OCI-LY3 (cell line): ENCODE results near the gene OR4D9.

Experiments used
- H2AFZ ChIP-seq: fragments of 200-600, 300-600 bp; shearing (Covaris generic); 2 replicates; pipeline ENCODE4 v1.6.0; 2014; ENCODE audit warnings: antibody characterized with exemption, low read depth, low read length
- H3K27ac ChIP-seq: fragments of 200-600, 300-600 bp; sonication (generic); 2 replicates; pipeline ENCODE4 v1.5.1; 2014; ENCODE audit warnings: mild to moderate bottlenecking, low read length, moderate library complexity, mixed read lengths
- H3K27me3 ChIP-seq: fragments of 200-600, 300-600 bp; sonication (generic); 2 replicates; pipeline ENCODE4 v1.6.1; 2014; ENCODE audit warnings: low read depth, low read length, mixed read lengths
- H3K36me3 ChIP-seq: fragments of 200-600, 300-600 bp; sonication (generic); replicated peaks from 2 replicates; pipeline ENCODE3; 2014; ENCODE audit warnings: low read depth, low read length, mixed read lengths
- H3K4me1 ChIP-seq: fragments of 300-600, 200-600 bp; sonication (generic); 2 replicates; pipeline ENCODE4 v1.6.1; 2014; ENCODE audit warnings: low read length, mixed read lengths
- H3K4me2 ChIP-seq: fragments of 200-600, 300-600 bp; sonication (generic); 2 replicates; pipeline ENCODE4 v1.6.1; 2014; ENCODE audit warnings: low read length, mixed read lengths
- H3K4me3 ChIP-seq: fragments of 300-600, 200-600 bp; sonication (generic); 2 replicates; pipeline ENCODE4 v1.5.1; 2014; ENCODE audit warnings: antibody characterized with exemption, mild to moderate bottlenecking, low read length, moderate library complexity
- H3K79me2 ChIP-seq: fragments of 300-600, 200-600 bp; shearing (Covaris generic); 2 replicates; pipeline ENCODE4 v1.6.1; 2014; ENCODE audit warnings: mild to moderate bottlenecking, low read length, mixed read lengths
- H3K9ac ChIP-seq: fragments of 300-600, 200-600 bp; shearing (Covaris generic); 2 replicates; pipeline ENCODE4 v1.6.0; 2014; ENCODE audit warnings: mild to moderate bottlenecking, low read length, moderate library complexity
- H3K9me3 ChIP-seq: fragments of 200-600, 300-600 bp; shearing (Covaris generic); 2 replicates; pipeline ENCODE4 v1.6.1; 2014; ENCODE audit warnings: low read length, mixed read lengths; ENCODE audit not compliant: insufficient read depth
- H4K20me1 ChIP-seq: fragments of 200-600, 300-600 bp; sonication (generic); 2 replicates; pipeline ENCODE4 v1.6.1; 2016; ENCODE audit warnings: low read length, mixed read lengths; ENCODE audit not compliant: insufficient read depth
- EZH2phosphoT487 ChIP-seq: fragments of 200-600 bp; shearing (Covaris generic); IDR thresholded peaks from 2 replicates; pipeline ENCODE4 v1.6.1; 2018; ENCODE audit warnings: antibody characterized with exemption, mixed run types, low read depth
- TF ChIP-seq, protein P1 (sequence below): fragments of 200-600, 300-600 bp; sonication (generic); IDR thresholded peaks from 2 replicates; pipeline ENCODE4 v1.5.1; 2014; ENCODE audit warnings: antibody characterized with exemption, low read length, low read depth

OR4D9 gene

DNA sequence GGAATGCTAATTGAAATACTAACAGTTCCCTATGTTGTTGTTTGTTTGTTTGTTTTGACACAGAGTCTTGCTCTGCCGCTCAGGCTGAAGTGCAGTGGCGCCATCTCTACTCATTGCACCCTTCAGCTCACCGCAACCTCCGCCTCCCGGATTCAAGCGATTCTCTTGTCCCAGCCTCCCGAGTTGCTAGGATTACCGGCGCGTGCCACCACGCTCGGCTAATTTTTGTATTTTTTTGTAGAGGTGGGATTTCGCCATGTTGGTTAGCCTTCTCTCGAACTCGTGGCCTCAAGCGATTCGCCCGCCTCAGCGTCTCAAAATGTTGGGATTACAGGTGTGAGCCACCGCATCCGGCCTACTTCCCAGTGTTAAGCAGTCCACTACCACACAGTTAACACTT is 42.0 kb downstream of the OR4D9 start:
- Histone ChIP-seq H3K9ac (no peak overlapping the region), H3K27ac (no peak overlapping the region), H4K20me1 (no peaks in the 10 kb centered on the region), H3K9me3 (no peaks in the 10 kb centered on the region), H3K36me3 (no peaks in the 10 kb centered on the region), H3K79me2 (no peaks in the 10 kb centered on the region), H3K4me1 (peaks cover 15% of the 10 kb centered on the region; the same call in 1 of the 2 replicates), H2AFZ (no peak overlapping the region), H3K4me2 (no peak overlapping the region), H3K4me3 (no peak overlapping the region), H3K27me3 (no peaks in the 10 kb centered on the region)
- TF ChIP-seq EZH2phosphoT487: no peak
- TF ChIP-seq, protein P1, sequence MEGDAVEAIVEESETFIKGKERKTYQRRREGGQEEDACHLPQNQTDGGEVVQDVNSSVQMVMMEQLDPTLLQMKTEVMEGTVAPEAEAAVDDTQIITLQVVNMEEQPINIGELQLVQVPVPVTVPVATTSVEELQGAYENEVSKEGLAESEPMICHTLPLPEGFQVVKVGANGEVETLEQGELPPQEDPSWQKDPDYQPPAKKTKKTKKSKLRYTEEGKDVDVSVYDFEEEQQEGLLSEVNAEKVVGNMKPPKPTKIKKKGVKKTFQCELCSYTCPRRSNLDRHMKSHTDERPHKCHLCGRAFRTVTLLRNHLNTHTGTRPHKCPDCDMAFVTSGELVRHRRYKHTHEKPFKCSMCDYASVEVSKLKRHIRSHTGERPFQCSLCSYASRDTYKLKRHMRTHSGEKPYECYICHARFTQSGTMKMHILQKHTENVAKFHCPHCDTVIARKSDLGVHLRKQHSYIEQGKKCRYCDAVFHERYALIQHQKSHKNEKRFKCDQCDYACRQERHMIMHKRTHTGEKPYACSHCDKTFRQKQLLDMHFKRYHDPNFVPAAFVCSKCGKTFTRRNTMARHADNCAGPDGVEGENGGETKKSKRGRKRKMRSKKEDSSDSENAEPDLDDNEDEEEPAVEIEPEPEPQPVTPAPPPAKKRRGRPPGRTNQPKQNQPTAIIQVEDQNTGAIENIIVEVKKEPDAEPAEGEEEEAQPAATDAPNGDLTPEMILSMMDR: no peak

- peak overlapping the region; percentile 80 for H3K4me2 ChIP-seq
- peak overlapping the region; percentile 81 for H3K27ac ChIP-seq
- no peaks in the 10 kb centered on the region for H3K79me2 ChIP-seq
- no peaks in the 10 kb centered on the region for H3K36me3 ChIP-seq
- no peaks in the 10 kb centered on the region for H4K20me1 ChIP-seq
- TF ChIP-seq EZH2phosphoT487: no peak
- peak overlapping the region; percentile 85 for H3K4me3 ChIP-seq
- H3K27me3 ChIP-seq: no peaks in the 10 kb centered on the region
- peak overlapping the region; percentile 79 for H3K9ac ChIP-seq
- peaks cover 19% of the 10 kb centered on the region; the same call in 1 of the 2 replicates for H3K4me1 ChIP-seq
- H3K9me3 ChIP-seq: no peaks in the 10 kb centered on the region
- peak overlapping the region; percentile 94 for H2AFZ ChIP-seq
Observed at GRCh38 chr11:59555601-59556114, 44.3 kb downstream of the OR4D9 start.

DNA sequence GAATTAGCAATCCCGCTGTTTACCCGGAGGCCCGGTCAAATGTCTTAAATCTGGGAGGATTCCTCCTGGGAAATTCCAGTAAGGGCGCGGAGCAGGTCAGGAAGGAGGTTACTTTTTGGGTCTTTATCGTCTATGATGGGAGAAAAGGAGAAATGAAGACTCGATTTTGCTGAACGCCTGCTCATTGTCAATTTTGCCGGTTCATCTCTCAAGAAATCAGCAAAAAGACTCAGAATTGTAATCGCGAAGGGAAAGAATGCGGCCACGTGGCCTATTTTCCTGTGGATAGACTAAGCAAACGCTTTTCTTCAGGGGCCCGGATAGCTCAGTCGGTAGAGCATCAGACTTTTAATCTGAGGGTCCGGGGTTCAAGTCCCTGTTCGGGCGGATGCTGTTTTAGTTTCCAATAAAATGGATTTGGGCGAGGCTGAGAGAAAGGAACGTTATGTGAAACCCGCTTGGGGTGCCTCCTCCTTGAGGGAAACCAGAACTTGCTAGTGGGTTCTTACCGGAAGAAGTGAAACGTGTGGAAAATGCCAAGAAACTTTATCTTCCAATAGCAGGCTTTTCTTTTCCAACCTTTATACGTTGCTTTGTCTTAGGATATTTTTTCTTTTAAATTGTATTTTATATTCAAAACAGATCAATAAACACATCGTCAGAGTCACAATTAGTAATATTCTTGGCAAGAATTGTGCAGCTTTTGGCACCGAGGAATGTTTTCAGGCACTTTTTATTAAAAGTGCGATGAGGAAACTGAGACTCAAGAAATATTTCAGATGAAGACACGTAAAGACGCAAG is 45.0 kb downstream of the OR4D9 start:
- H3K27me3 ChIP-seq: no peaks in the 10 kb centered on the region
- H4K20me1 ChIP-seq: no peaks in the 10 kb centered on the region
- H3K4me1 ChIP-seq: peaks cover 23% of the 10 kb centered on the region
- no peaks in the 10 kb centered on the region for H3K36me3 ChIP-seq
- H2AFZ ChIP-seq: peak overlapping the region; percentile 94
- TF ChIP-seq, protein P1: no peak
- no peak for TF ChIP-seq EZH2phosphoT487
- no peaks in the 10 kb centered on the region for H3K9me3 ChIP-seq
- H3K79me2 ChIP-seq: no peaks in the 10 kb centered on the region
- peak overlapping the region; percentile 85 for H3K4me3 ChIP-seq
- peak overlapping the region; percentile 81 for H3K27ac ChIP-seq
- H3K9ac ChIP-seq: peak overlapping the region; percentile 79
- H3K4me2 ChIP-seq: peak overlapping the region; percentile 80

DNA sequence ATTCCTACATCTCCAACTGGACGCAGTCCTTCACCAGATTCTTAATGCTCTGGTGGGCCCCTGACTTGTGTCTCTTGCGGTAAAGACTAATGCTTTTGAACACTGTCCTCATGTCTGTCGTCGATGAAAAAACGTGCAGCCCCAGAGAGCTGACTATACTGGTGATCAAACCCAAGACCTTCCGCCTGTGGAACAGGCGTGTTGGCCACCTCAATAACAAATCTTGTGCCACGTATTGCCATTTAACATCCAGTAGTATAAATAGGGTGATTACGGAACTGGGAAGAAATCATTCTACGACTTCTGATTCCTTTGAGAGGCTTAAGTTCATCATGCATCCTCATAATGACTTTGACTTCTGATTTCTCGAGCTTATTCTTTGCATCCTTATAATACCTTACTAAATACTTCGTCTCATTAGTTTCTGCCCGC is 45.6 kb downstream of the OR4D9 start:
- H3K27ac ChIP-seq: peak overlapping the region; percentile 81
- no peaks in the 10 kb centered on the region for H3K36me3 ChIP-seq
- H3K4me2 ChIP-seq: peak overlapping the region; percentile 80
- no peaks in the 10 kb centered on the region for H3K9me3 ChIP-seq
- H2AFZ ChIP-seq: peak overlapping the region; percentile 60
- no peaks in the 10 kb centered on the region for H3K27me3 ChIP-seq
- peak overlapping the region; percentile 79 for H3K9ac ChIP-seq
- H3K4me1 ChIP-seq: peaks cover 19% of the 10 kb centered on the region
- no peaks in the 10 kb centered on the region for H3K79me2 ChIP-seq
- no peaks in the 10 kb centered on the region for H4K20me1 ChIP-seq
- no peak for TF ChIP-seq EZH2phosphoT487
- TF ChIP-seq, protein P1: no peak
- H3K4me3 ChIP-seq: peak overlapping the region; percentile 85
